Activated CD8-positive, alpha-beta memory T cell treated with anti-CD3 and anti-CD28 coated beads, Interleukin-2, amount 10 ng/mL, durations not matched to agents 7 days and 5 days (primary cell): Measurements from ENCODE around the gene C1orf232. TPM values are rescaled to one million over a fixed set of nuclear protein-coding genes. Genes with fewer than 3 reads are reported as not detected.
A peak's percentile ranks its signal among the peaks of the same experiment; 100 is the strongest.

Source experiments
- ATAC-seq: fragments of 150-1000 bp; cut with Tn5 transposase; one replicate; pipeline ENCODE4 v1.10.0; 2021; ENCODE audit warnings: moderate library complexity
- CTCF ChIA-PET: fragments of 350-600 bp; sonication (Branson Sonifier 250); formaldehyde crosslinking; loops from one replicate; lab custom pipeline; 2021; ENCODE audit warnings: antibody characterized with exemption; lab: Charles Lee
- DNase-seq: peaks from one replicate; pipeline ENCODE4 v3.0.0-alpha.2; 2020
- H3K27ac Mint-ChIP-seq: one replicate; pipeline ENCODE4 v1.8.0; 2021; ENCODE audit warnings: mild to moderate bottlenecking, mixed read lengths
- H3K27me3 Mint-ChIP-seq: one replicate; pipeline ENCODE4 v1.8.0; 2021; ENCODE audit warnings: mixed read lengths
- H3K36me3 Mint-ChIP-seq: one replicate; pipeline ENCODE4 v1.8.0; 2021; ENCODE audit warnings: mild to moderate bottlenecking, mixed read lengths
- H3K4me1 Mint-ChIP-seq: one replicate; pipeline ENCODE4 v1.8.0; 2021; ENCODE audit warnings: mixed read lengths
- H3K4me3 Mint-ChIP-seq: one replicate; pipeline ENCODE4 v1.8.0; 2021; ENCODE audit warnings: mild to moderate bottlenecking, moderate library complexity, mixed read lengths
- H3K9me3 Mint-ChIP-seq: one replicate; pipeline ENCODE4 v1.8.0; 2022; ENCODE audit warnings: low read depth, mixed read lengths
- total RNA-seq, 2 experiments: library from RNA; stranded (reverse); gene quantifications; one replicate each; pipeline ENCODE4 v1.2.3, GENCODE V29; 2021

The C1orf232 gene
- total RNA-seq, 2 experiments from 2014 or later, result not detected

DNA sequence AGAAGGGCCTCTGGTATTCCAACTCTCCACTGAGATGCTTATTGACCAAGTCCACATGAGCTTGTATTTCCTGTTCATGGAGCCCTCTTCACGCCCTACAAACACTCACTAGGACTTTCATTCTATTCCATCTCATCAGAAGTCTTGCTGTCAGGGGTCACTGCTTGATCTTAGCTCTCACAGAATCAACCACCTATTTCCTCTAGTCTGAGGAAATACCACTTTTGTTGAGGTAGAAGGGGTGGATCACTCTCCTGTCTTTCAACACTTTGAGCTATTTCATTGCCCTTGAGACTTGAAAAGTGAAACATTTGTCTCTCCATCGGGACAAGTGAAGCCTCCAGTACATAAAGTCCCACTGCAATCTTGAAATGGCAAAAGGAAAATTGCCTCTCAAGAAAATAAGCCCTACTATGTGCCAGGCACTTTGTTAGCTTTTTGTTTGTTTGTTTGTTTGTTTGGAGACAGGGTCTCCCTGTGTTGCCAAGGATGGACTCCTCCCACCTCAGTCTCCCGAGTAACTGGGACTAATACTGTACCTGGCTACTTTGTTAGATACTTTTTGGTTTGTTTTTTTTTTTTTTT is 29.7 kb downstream of the C1orf232 start:
- CTCF ChIA-PET, result interaction anchor here (0.9 to 4.4 kb wide), 11 partner anchors 9 to 103 kb away, joined by 3 to 25 read pairs (median 6); partner anchors contain the start of genes C1orf232, PDIK1L and ZNF593
- Mint-ChIP-seq H3K36me3 (no peaks in the 10 kb centered on the region), H3K4me1 (peaks cover 10% of the 10 kb centered on the region), H3K27me3 (peaks cover 5% of the 10 kb centered on the region), H3K27ac (no peak overlapping the region), H3K9me3 (no peaks in the 10 kb centered on the region), H3K4me3 (no peak overlapping the region)
- peak; percentile 45 for ATAC-seq
- DNase-seq, result no peak

DNA sequence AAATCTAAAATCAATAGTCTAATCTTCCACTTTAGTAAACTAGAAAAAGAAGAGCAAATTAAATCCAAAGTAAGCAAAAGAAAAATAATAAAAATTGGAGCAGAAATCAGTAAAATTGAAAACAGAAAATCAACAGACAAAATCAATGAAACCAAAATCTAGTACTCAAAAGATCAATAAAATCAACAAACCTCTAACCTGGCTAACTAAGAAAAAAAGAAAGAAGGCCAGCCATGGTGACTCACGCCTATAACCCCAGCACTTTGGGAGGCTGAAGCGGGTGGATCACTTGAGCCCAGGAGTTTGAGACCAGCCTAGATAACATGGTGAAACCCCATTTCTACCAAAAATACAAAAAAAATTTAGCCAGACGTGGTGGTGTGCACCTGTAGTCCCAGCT is 34.3 kb downstream of the C1orf232 start:
- peaks cover 6% of the 10 kb centered on the region for H3K4me1 Mint-ChIP-seq
- peaks cover 2% of the 10 kb centered on the region for H3K36me3 Mint-ChIP-seq
- H3K9me3 Mint-ChIP-seq, result no peaks in the 10 kb centered on the region
- H3K4me3 Mint-ChIP-seq, result no peak overlapping the region
- no peak overlapping the region for H3K27ac Mint-ChIP-seq
- DNase-seq, result no peak
- peaks cover 6% of the 10 kb centered on the region for H3K27me3 Mint-ChIP-seq
- no peak for ATAC-seq
- CTCF ChIA-PET, result no interaction called here

- no peaks in the 10 kb centered on the region for H3K9me3 Mint-ChIP-seq
- no peak for DNase-seq
- H3K36me3 Mint-ChIP-seq, result peaks cover 2% of the 10 kb centered on the region
- CTCF ChIA-PET, result interaction anchor here (0.8 to 2.2 kb wide), 2 partner anchors 12 to 37 kb away, joined by 3 to 11 read pairs; partner anchors contain the start of gene ZNF593
- no peak overlapping the region for H3K27ac Mint-ChIP-seq
- H3K27me3 Mint-ChIP-seq, result peaks cover 6% of the 10 kb centered on the region
- H3K4me3 Mint-ChIP-seq, result no peak overlapping the region
- ATAC-seq, result no peak
- H3K4me1 Mint-ChIP-seq, result peaks cover 7% of the 10 kb centered on the region
These were observed 36.0 kb downstream of the C1orf232 start for GRCh38 chr1:26132834-26133167.

DNA sequence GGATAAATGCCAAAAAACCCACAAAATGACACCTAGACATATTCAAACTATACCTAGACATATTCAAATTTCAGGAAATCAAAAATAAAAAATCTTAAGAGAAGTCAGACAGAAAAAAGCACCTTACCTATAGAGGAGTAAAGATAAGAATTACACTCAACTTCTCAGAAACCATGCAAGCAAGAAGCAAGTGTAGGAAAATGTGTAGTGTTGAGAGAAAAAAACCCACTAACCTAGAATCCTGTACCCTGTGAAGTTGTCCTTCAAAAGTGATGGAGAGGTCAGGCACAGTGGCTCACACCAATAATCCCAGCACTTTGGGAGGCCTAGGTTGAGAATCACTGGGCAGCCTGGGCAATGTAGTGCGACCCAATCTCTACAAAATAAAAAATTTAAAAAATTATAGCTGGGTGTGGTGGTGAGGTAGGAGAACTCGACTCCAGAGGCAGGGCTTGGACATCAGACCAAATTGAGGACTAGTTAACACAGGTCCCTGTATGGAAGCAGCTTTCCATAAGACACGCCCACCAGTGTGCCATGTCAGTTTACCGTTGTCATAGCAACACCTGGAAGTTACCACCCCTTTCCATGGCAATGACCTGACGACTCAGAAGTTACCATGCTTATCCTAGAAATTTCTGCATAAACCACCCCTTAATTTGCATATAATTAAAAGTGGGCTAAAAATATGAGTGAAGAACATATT is 36.5 kb downstream of the C1orf232 start:
- Mint-ChIP-seq H3K9me3 (no peaks in the 10 kb centered on the region), H3K36me3 (peaks cover 4% of the 10 kb centered on the region), H3K4me1 (peaks cover 12% of the 10 kb centered on the region), H3K27ac (no peak overlapping the region), H3K27me3 (peaks cover 6% of the 10 kb centered on the region), H3K4me3 (no peak overlapping the region)
- no peak for DNase-seq
- ATAC-seq, result no peak
- CTCF ChIA-PET, result interaction anchor here (0.8 to 2.2 kb wide), 2 partner anchors 13 to 37 kb away, joined by 3 to 11 read pairs; partner anchors contain the start of gene ZNF593

GRCh38 chr1:26130695-26131094 is 38.1 kb downstream of the C1orf232 start:
- Mint-ChIP-seq H3K4me1 (peaks cover 25% of the 10 kb centered on the region), H3K27ac (no peak overlapping the region), H3K27me3 (peaks cover 6% of the 10 kb centered on the region), H3K9me3 (no peaks in the 10 kb centered on the region), H3K36me3 (peaks cover 9% of the 10 kb centered on the region), H3K4me3 (no peak overlapping the region)
- CTCF ChIA-PET, result interaction anchor here (1.3 to 6.8 kb wide), 3 partner anchors 8 to 39 kb away, joined by 6 to 69 read pairs (median 6); partner anchors contain the start of genes C1orf232 and ZNF593
- DNase-seq (no peak), ATAC-seq (no peak)

DNA sequence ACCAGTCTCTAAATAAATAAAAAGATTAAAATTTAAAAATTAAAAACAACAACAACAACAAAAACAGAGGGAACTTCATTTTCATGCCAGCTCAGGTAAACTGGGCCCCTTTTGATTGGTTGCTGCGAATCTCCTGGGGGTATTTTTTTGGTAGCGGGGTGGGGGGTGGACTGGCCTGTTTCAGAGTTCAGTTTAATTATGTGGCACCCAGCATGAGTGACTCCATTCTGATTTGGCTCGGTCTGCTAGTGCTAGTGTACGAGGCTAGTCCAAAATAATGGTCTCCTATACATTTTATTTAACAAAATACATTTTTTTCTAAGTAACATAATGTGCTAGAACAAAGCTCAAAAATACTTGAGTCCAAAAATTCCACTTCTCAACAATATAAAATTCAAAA is 39.0 kb downstream of the C1orf232 start:
- Mint-ChIP-seq H3K27me3 (peaks cover 6% of the 10 kb centered on the region), H3K9me3 (no peaks in the 10 kb centered on the region), H3K4me1 (peaks cover 32% of the 10 kb centered on the region), H3K36me3 (peaks cover 10% of the 10 kb centered on the region), H3K27ac (no peak overlapping the region), H3K4me3 (no peak overlapping the region)
- ATAC-seq, result no peak
- no peak for DNase-seq
- CTCF ChIA-PET, result interaction anchor here (1.1 to 6.8 kb wide), 6 partner anchors 9 to 40 kb away, joined by 3 to 69 read pairs (median 6); partner anchors contain the start of genes C1orf232 and ZNF593

DNA sequence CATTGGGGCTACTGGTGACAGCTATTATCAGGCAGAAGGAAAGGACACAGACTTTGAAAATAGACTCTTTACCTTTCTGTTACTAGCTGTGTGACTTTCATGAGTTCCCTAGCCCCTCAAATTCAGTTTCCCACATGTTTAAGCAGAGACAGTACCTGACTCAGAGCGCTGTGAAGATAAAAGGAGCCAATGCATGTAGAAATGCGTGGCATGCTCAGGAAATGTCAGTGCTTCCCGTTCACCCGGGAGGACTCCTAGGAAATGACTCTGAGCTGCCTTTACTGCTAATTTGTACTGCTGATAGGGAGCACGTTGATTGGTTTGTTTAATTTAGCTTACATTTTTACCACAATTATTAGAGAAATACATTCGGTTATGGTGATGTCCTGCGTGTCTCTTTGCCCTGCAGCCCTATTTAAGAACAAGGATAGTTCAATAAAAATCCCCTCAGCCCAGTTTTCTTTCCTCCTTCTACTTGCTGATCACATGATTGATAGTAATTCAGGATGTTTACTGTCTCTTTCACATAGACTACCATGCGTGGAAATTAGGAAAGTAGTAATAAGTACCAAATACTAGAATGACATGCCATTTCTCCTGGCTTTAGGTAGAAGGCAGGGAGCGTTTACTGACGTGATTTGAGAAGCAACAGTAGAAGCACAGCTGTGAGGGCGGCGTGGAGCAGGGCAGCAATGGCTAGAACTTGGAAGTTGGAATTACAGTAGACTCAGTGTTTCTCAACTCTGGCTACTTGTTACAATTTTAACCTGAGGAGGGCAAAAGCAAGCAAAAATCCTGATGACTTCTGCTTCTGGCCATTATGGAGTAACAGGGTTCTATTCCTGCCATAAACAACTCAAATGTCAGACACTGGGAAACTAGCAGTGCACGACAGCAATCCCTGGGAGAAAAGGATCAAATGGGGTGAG is 41.3 kb downstream of the C1orf232 start:
- DNase-seq (no peak), ATAC-seq (no peak)
- H3K4me1 Mint-ChIP-seq, result peaks cover 49% of the 10 kb centered on the region
- no peaks in the 10 kb centered on the region for H3K9me3 Mint-ChIP-seq
- H3K27ac Mint-ChIP-seq, result peak overlapping the region; percentile 94
- CTCF ChIA-PET, result interaction anchor here (0.9 to 7.6 kb wide), 17 partner anchors 10 to 880 kb away, joined by 3 to 69 read pairs (median 5); partner anchors contain the start of genes CEP85, PDIK1L, RSRP1 and ZNF593
- H3K36me3 Mint-ChIP-seq, result peaks cover 22% of the 10 kb centered on the region
- H3K4me3 Mint-ChIP-seq, result peak overlapping the region; percentile 74
- peaks cover 6% of the 10 kb centered on the region for H3K27me3 Mint-ChIP-seq

DNA sequence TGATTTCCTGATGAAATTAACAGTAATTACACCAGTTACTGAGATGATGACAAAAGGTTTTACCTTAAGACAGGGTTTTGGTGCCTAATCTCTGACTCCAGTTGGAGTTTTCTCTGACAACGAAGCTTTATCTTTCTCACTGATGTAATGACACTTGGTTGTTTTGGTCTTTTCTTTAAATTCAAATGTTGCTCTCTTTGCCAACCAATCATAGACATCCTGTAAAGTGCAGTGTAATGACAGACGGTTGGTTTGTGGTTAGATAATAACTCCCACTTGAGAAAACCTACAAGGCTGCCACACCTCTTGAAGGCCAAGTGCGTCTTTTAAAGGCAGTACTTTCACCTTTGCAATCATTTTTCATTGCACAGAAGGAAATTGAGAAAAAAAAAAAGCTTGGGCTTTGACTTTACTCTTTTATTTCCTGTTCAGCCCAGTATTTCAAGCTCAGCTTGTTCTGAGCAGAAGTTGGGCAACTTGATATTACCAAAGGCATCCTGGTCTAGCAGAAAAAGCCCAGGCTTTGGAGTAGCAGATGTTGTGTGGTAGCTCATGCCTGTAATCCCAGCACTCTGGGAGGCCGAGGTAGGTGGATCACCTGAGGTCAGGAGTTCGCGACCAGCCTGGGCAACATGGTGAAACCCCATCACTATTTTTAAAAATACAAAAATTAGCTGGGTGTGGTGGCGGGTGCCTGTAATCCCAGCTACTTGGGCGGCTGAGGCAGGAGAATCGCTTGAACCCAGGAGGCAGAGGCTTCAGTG is 42.3 kb downstream of the C1orf232 start:
- Mint-ChIP-seq H3K9me3 (no peaks in the 10 kb centered on the region), H3K4me3 (peak overlapping the region; percentile 74), H3K36me3 (peaks cover 29% of the 10 kb centered on the region), H3K27me3 (peaks cover 5% of the 10 kb centered on the region), H3K27ac (peak overlapping the region; percentile 94), H3K4me1 (peaks cover 57% of the 10 kb centered on the region)
- CTCF ChIA-PET, result interaction anchor here (0.7 to 7.6 kb wide), 20 partner anchors 9 to 879 kb away, joined by 3 to 69 read pairs (median 4); partner anchors contain the start of genes CEP85, PDIK1L, RSRP1 and ZNF593
- ATAC-seq (peak; percentile 94), DNase-seq (peak; percentile 79)

- H3K4me1 Mint-ChIP-seq, result peaks cover 57% of the 10 kb centered on the region
- H3K4me3 Mint-ChIP-seq, result peak overlapping the region; percentile 74
- H3K9me3 Mint-ChIP-seq, result no peaks in the 10 kb centered on the region
- peak overlapping the region; percentile 94 for H3K27ac Mint-ChIP-seq
- no peaks in the 10 kb centered on the region for H3K27me3 Mint-ChIP-seq
- peaks cover 29% of the 10 kb centered on the region for H3K36me3 Mint-ChIP-seq
- CTCF ChIA-PET, result interaction anchor here (0.7 to 7.6 kb wide), 12 partner anchors 13 to 252 kb away, joined by 3 to 69 read pairs (median 6); partner anchors contain the start of genes CEP85, PDIK1L and ZNF593
- ATAC-seq (no peak), DNase-seq (no peak)
These were observed 42.8 kb downstream of the C1orf232 start for GRCh38 chr1:26125946-26126320.

- ATAC-seq, result no peak
- H3K27ac Mint-ChIP-seq, result peak overlapping the region; percentile 94
- CTCF ChIA-PET, result interaction anchor here (0.7 to 7.6 kb wide), 10 partner anchors 14 to 283 kb away, joined by 3 to 69 read pairs (median 6); partner anchors contain the start of genes CEP85, PDIK1L and ZNF593
- DNase-seq, result no peak
- no peak overlapping the region for H3K4me3 Mint-ChIP-seq
- H3K9me3 Mint-ChIP-seq, result no peaks in the 10 kb centered on the region
- no peaks in the 10 kb centered on the region for H3K27me3 Mint-ChIP-seq
- H3K36me3 Mint-ChIP-seq, result peaks cover 30% of the 10 kb centered on the region
- peaks cover 58% of the 10 kb centered on the region for H3K4me1 Mint-ChIP-seq
These were observed 43.4 kb downstream of the C1orf232 start for GRCh38 chr1:26125382-26125781.

- Mint-ChIP-seq H3K27ac (peak overlapping the region; percentile 94), H3K9me3 (no peaks in the 10 kb centered on the region), H3K4me1 (peaks cover 65% of the 10 kb centered on the region), H3K36me3 (peaks cover 32% of the 10 kb centered on the region), H3K27me3 (no peaks in the 10 kb centered on the region), H3K4me3 (peak overlapping the region; percentile 23)
- DNase-seq (no peak), ATAC-seq (no peak)
- CTCF ChIA-PET, result interaction anchor here (0.7 to 7.6 kb wide), 13 partner anchors 13 to 284 kb away, joined by 3 to 69 read pairs (median 9); partner anchors contain the start of genes CEP85, PDIK1L and ZNF593
These were observed 44.1 kb downstream of the C1orf232 start for GRCh38 chr1:26124418-26125331.
